Activated CD4-positive, alpha-beta memory T cell treated with anti-CD3 and anti-CD28 coated beads for 36 hours (primary cell): ENCODE measurements around the gene TUT7. TPM values are rescaled to one million over a fixed set of nuclear protein-coding genes. Genes with fewer than 3 reads are reported as not detected.
A peak's percentile ranks its signal among the peaks of the same experiment; 100 is the strongest.

Source experiments
- CTCF ChIA-PET: fragments of 350-600 bp; sonication (Branson Sonifier 250); formaldehyde crosslinking; loops from one replicate; lab custom pipeline; 2021; ENCODE audit warnings: antibody characterized with exemption, inconsistent platforms; lab: Charles Lee
- POLR2A ChIA-PET: fragments of 350-600 bp; sonication (Branson Sonifier 250); formaldehyde crosslinking; loops from one replicate; lab custom pipeline; 2021; ENCODE audit warnings: antibody characterized with exemption; lab: Charles Lee
- DNase-seq: peaks from one replicate; pipeline ENCODE4 v3.0.0-alpha.2; 2020
- H3K27ac Mint-ChIP-seq: one replicate; pipeline ENCODE4 v1.8.0; 2021; ENCODE audit warnings: mixed read lengths
- H3K27me3 Mint-ChIP-seq: one replicate; pipeline ENCODE4 v1.8.0; 2021; ENCODE audit warnings: mixed read lengths
- H3K36me3 Mint-ChIP-seq: one replicate; pipeline ENCODE4 v1.8.0; 2021; ENCODE audit warnings: mixed read lengths
- H3K4me1 Mint-ChIP-seq: one replicate; pipeline ENCODE4 v1.8.0; 2021; ENCODE audit warnings: low read depth, mixed read lengths
- H3K4me3 Mint-ChIP-seq: one replicate; pipeline ENCODE4 v1.8.0; 2021; ENCODE audit warnings: mild to moderate bottlenecking, mixed read lengths
- H3K9me3 Mint-ChIP-seq: one replicate; pipeline ENCODE4 v1.8.0; 2021; ENCODE audit warnings: mixed read lengths
- intact Hi-C: fragments of 100-400 bp; cut with micrococcal nuclease; formaldehyde crosslinking; loops from one replicate; pipeline ENCODE4 v1.15.1; 2023
- total RNA-seq, 2 experiments: library from RNA; stranded (reverse); gene quantifications; one replicate each; pipeline ENCODE4 v1.2.3, GENCODE V29; 2021

The TUT7 gene
- total RNA-seq, 2 experiments from 2014 or later, result 50.7 to 56.8 TPM

DNA sequence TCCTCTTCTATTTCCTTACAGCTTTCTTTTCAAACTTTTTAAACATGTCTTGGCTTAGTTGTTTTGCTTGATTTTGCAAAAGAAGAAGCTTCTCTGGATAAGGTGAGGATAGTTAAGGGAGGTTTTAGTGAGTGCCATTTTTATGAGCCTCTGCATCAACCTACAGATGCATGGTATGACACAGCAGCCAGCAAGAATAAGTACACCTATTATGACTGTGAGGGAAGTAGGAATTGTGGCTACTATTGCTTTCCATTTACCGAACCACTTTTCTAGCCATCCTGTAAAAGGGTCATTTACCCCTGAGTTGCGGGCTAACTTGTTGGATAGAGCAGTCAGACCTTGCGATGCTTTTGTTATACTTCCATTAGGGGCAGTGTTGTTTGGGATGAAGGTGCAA lies 7.0 kb upstream of the TUT7 start:
- H3K4me1 Mint-ChIP-seq, result peaks cover 8% of the 10 kb centered on the region
- CTCF ChIA-PET, result no interaction called here
- intact Hi-C loops, result no loop called here
- H3K27me3 Mint-ChIP-seq, result peaks cover 4% of the 10 kb centered on the region
- no peak for DNase-seq
- no peak overlapping the region for H3K4me3 Mint-ChIP-seq
- peaks cover under 1% of the 10 kb centered on the region for H3K9me3 Mint-ChIP-seq
- no peak overlapping the region for H3K27ac Mint-ChIP-seq
- POLR2A ChIA-PET, result no interaction called here
- no peaks in the 10 kb centered on the region for H3K36me3 Mint-ChIP-seq

GRCh38 chr9:86359151-86359879 lies 5.1 kb upstream of the TUT7 start:
- Mint-ChIP-seq H3K4me3 (no peak overlapping the region), H3K27ac (no peak overlapping the region), H3K36me3 (no peaks in the 10 kb centered on the region), H3K4me1 (peaks cover 17% of the 10 kb centered on the region), H3K9me3 (no peaks in the 10 kb centered on the region), H3K27me3 (peaks cover 4% of the 10 kb centered on the region)
- ChIA-PET POLR2A (no interaction called here), CTCF (no interaction called here)
- no peak for DNase-seq
- intact Hi-C loops, result loop anchor here (10.0 kb wide), 2 partner anchors 555 to 1435 kb away; no protein-coding TSS in a partner anchor

- intact Hi-C loops, result loop anchor here (10.0 kb wide), 2 partner anchors 552 to 1438 kb away; no protein-coding TSS in a partner anchor
- Mint-ChIP-seq H3K9me3 (no peaks in the 10 kb centered on the region), H3K4me1 (peaks cover 23% of the 10 kb centered on the region), H3K27me3 (no peaks in the 10 kb centered on the region), H3K36me3 (peaks cover 12% of the 10 kb centered on the region), H3K27ac (no peak overlapping the region), H3K4me3 (no peak overlapping the region)
- CTCF ChIA-PET, result no interaction called here
- no peak for DNase-seq
- POLR2A ChIA-PET, result no interaction called here
These were observed 3.0 kb upstream of the TUT7 start for GRCh38 chr9:86356871-86357866.

- POLR2A ChIA-PET, result no interaction called here
- H3K27ac Mint-ChIP-seq, result no peak overlapping the region
- CTCF ChIA-PET, result no interaction called here
- peaks cover 20% of the 10 kb centered on the region for H3K36me3 Mint-ChIP-seq
- H3K27me3 Mint-ChIP-seq, result no peaks in the 10 kb centered on the region
- intact Hi-C loops, result loop anchor here (10.0 kb wide), 2 partner anchors 551 to 1439 kb away; no protein-coding TSS in a partner anchor
- H3K9me3 Mint-ChIP-seq, result no peaks in the 10 kb centered on the region
- no peak for DNase-seq
- H3K4me1 Mint-ChIP-seq, result peaks cover 29% of the 10 kb centered on the region
- H3K4me3 Mint-ChIP-seq, result no peak overlapping the region
These were observed 1.6 kb upstream of the TUT7 start for GRCh38 chr9:86355814-86356213.

DNA sequence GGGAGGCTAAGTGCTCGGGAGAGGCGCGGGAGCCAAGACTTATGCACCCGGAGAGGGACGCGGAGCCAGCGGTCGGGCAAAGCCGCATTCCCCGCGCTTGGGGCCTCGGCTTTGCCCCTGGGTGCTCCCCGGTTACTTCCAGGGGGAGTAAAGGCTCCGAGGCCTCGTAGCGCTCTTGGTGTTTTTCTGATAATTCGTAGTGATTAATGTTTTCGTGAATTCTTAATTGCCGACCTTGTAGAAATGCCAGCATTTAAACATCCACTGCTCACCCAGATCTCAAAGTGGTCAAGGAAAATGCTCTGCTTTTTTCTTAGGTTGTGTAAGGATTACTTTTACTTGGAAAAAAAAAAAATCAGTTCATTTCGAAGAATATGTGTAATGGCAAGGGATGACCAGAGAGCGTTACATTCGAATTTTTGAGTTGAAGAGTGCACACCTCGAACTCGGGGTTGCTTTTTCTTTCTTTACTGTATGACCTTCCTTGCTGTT lies 654 bp upstream of the TUT7 start:
- Mint-ChIP-seq H3K9me3 (no peaks in the 10 kb centered on the region), H3K36me3 (peaks cover 22% of the 10 kb centered on the region), H3K4me3 (peak overlapping the region; percentile 98), H3K27me3 (no peaks in the 10 kb centered on the region), H3K4me1 (peaks cover 32% of the 10 kb centered on the region), H3K27ac (peak overlapping the region; percentile 79)
- no peak for DNase-seq
- POLR2A ChIA-PET, result no interaction called here
- intact Hi-C loops, result loop anchor here (1.0 to 10.0 kb wide), 5 partner anchors 51 to 1440 kb away; partner anchors contain the start of gene ISCA1
- CTCF ChIA-PET, result no interaction called here

DNA sequence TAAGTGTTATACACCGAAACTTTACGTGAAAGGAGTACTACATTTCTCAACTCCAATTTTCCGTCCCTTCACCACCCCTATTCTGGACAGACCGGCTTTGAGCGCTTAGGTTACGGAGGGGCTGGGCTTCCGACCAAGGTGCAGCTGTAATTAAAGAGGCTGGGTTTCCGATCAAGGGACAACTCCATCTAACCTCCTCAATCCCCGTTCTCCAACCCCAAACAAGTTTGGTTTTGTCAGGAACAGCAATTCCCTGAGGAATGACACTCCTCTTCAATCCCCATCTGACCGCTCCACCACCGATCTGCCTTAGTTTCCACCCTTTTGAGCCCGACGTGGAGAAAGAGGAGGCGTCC lies 577 bp downstream of the TUT7 start:
- POLR2A ChIA-PET, result interaction anchor here (0.9 to 1.2 kb wide), 4 partner anchors 52 to 1183 kb away, joined by 3 to 4 read pairs (median 3); partner anchors contain the start of gene ISCA1
- H3K36me3 Mint-ChIP-seq, result peaks cover 28% of the 10 kb centered on the region

GRCh38 chr9:86352440-86353077 lies 1.7 kb downstream of the TUT7 start:
- Mint-ChIP-seq H3K27ac (peak overlapping the region; percentile 100), H3K9me3 (no peaks in the 10 kb centered on the region), H3K4me1 (peaks cover 44% of the 10 kb centered on the region), H3K4me3 (peak overlapping the region; percentile 98), H3K27me3 (no peaks in the 10 kb centered on the region), H3K36me3 (peaks cover 35% of the 10 kb centered on the region)
- intact Hi-C loops, result loop anchor here (1.0 to 10.0 kb wide), 8 partner anchors 14 to 1442 kb away; partner anchors contain the start of genes GAS1 and NAA35
- peak; percentile 29 for DNase-seq
- ChIA-PET POLR2A (interaction anchor here (0.9 to 2.6 kb wide), 4 partner anchors 11 to 1184 kb away, joined by 3 to 14 read pairs (median 4); partner anchors contain the start of gene ISCA1), CTCF (interaction anchor here (0.7 kb wide), 1 partner anchor 150 kb away, joined by 3 read pairs; no protein-coding TSS in a partner anchor)

More for the DNA sequence above, 577 bp downstream of the TUT7 start:
- H3K27me3 Mint-ChIP-seq, result no peaks in the 10 kb centered on the region
- H3K9me3 Mint-ChIP-seq, result no peaks in the 10 kb centered on the region
- CTCF ChIA-PET, result no interaction called here
- intact Hi-C loops, result loop anchor here (1.0 to 10.0 kb wide), 7 partner anchors 53 to 1441 kb away; partner anchors contain the start of genes ISCA1 and NAA35
- peak overlapping the region; percentile 100 for H3K27ac Mint-ChIP-seq
- DNase-seq, result peak; percentile 51
- H3K4me1 Mint-ChIP-seq, result peaks cover 36% of the 10 kb centered on the region
- peak overlapping the region; percentile 98 for H3K4me3 Mint-ChIP-seq

DNA sequence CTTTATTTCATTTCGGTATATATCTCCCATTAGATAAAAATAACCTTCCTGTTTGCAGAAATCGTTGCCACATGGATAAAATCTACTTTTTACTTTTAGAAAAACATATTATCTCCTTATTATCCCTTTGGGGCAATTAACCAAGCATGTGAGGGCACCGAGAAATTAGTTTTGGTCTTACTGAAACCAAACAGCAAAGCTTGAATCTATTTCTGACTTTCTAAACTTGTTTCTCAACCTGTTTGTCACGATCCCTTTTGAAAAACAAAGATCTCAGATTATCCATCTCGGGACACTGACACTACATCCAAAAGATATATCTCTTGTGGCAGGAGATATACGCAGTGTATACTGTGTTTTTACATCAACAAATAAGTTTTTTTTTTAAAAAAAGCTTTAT lies 2.3 kb downstream of the TUT7 start:
- CTCF ChIA-PET, result interaction anchor here (0.7 kb wide), 1 partner anchor 149 kb away, joined by 3 read pairs; no protein-coding TSS in a partner anchor
- H3K9me3 Mint-ChIP-seq, result no peaks in the 10 kb centered on the region
- POLR2A ChIA-PET, result interaction anchor here (1.1 to 2.6 kb wide), 2 partner anchors 11 to 69 kb away, joined by 5 to 14 read pairs; partner anchors contain the start of gene ISCA1
- intact Hi-C loops, result loop anchor here (1.0 to 10.0 kb wide), 7 partner anchors 14 to 1443 kb away; partner anchors contain the start of gene GAS1
- H3K27me3 Mint-ChIP-seq, result no peaks in the 10 kb centered on the region
- DNase-seq, result no peak
- peaks cover 48% of the 10 kb centered on the region for H3K4me1 Mint-ChIP-seq
- peak overlapping the region; percentile 81 for H3K4me3 Mint-ChIP-seq
- H3K27ac Mint-ChIP-seq, result peak overlapping the region; percentile 100
- H3K36me3 Mint-ChIP-seq, result peaks cover 35% of the 10 kb centered on the region

DNA sequence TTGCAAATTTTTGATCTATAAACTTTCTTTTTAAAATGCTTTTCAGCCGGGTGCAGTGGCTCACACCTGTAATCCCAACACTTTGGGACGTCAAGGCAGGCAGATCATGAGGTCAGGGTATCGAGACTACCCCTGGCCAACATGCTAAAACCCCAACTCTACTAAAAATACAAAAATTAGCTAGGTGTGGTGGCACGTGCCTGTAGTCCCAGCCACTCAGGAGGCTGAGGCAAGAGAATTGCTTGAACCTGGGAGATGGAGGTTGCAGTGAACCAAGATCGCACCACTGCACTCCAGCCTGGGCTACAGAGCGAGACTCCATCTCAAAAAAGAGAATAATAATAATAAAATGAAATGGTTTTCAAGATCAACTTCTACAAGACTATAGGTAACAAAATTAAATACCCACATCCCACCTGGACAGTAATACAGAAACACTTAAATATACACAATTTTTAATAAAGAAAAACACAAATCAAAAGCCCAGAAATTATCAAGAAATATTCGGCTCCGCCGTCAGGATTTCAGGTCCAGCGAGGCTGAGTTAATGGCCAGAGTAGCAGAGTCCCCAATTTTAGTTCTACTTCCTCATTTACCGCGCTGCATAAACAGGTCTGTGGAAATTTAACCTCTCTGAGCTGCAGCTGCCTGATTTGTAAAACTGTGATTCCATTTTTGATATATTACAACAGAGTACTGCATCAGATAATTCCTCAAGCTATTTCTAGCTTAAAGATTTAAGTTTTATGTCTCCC lies 4.0 kb downstream of the TUT7 start:
- intact Hi-C loops, result loop anchor here (5.0 to 10.0 kb wide), 3 partner anchors 317 to 1445 kb away; no protein-coding TSS in a partner anchor
- Mint-ChIP-seq H3K27me3 (no peaks in the 10 kb centered on the region), H3K4me1 (peaks cover 52% of the 10 kb centered on the region), H3K9me3 (no peaks in the 10 kb centered on the region), H3K27ac (peak overlapping the region; percentile 42), H3K36me3 (peaks cover 48% of the 10 kb centered on the region), H3K4me3 (peak overlapping the region; percentile 58)
- DNase-seq, result no peak
- ChIA-PET POLR2A (interaction anchor here (1.0 to 2.6 kb wide), 5 partner anchors 9 to 409 kb away, joined by 3 to 14 read pairs (median 3); partner anchors contain the start of genes ISCA1 and NAA35), CTCF (interaction anchor here (1.1 kb wide), 1 partner anchor 10 kb away, joined by 3 read pairs; no protein-coding TSS in a partner anchor)

DNA sequence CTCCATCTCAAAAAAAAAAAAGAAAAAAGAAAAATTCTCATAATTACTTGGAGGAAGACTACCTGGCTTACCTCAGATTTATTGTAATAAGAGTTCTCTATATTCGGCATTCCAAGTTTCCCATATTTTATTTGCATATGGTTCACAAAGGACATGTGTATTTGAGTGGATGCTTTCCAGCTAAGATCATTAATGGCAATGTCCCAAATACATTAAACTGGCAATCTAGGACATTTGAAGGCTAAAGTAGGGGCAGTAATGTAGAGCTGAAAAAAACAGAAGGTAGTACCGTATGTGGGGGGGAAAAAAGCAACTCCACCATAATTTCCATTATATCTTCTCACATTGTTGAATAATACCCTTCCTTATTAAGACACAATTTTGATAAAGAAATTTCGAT lies 4.9 kb downstream of the TUT7 start:
- intact Hi-C loops, result loop anchor here (5.0 kb wide), 1 partner anchor 247 kb away; no protein-coding TSS in a partner anchor
- POLR2A ChIA-PET, result interaction anchor here (1.0 to 1.5 kb wide), 2 partner anchors 9 to 67 kb away, joined by 3 read pairs; partner anchors contain the start of gene ISCA1
- Mint-ChIP-seq H3K27ac (peak overlapping the region; percentile 36), H3K9me3 (no peaks in the 10 kb centered on the region), H3K36me3 (peaks cover 54% of the 10 kb centered on the region), H3K4me3 (no peak overlapping the region), H3K4me1 (peaks cover 50% of the 10 kb centered on the region), H3K27me3 (no peaks in the 10 kb centered on the region)
- no peak for DNase-seq
- CTCF ChIA-PET, result no interaction called here
